22Rv1 (cell line): ENCODE measurements around the gene SAMD8.

Source experiments
- H3K27ac ChIP-seq: fragments of 450-650 bp; 2 replicates; pipeline ENCODE4 v1.5.1; 2017
- CTCF ChIP-seq: fragments of 450-650 bp; IDR thresholded peaks from 2 replicates; pipeline ENCODE4 v1.5.1; 2017; ENCODE audit warnings: mild to moderate bottlenecking
- ZFX ChIP-seq: fragments of 450-650 bp; IDR thresholded peaks from 2 replicates; pipeline ENCODE4 v1.6.1; 2017; ENCODE audit warnings: antibody characterized with exemption, borderline replicate concordance

The SAMD8 gene

GRCh38 chr10:75165684-75166622 lies 54.5 kb downstream of the SAMD8 start:
- TF ChIP-seq CTCF (no peak), ZFX (no peak)
- H3K27ac ChIP-seq: no peak overlapping the region

DNA sequence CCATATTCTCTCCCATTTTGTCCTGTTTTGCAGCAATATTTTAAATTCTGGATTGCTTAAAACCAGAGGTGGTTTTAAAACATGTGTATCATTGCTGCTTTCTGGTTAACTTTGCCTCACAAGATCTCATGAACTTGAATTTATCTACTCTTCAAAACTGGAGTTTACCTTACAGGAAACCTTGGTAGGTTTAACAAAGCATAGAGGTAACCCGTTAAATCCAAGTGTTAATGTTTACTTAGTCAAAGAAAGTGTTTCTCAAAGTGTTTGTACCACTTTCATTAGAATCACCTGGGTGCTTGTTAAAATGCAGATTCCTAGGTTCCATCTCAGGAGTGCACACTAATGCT lies 55.1 kb downstream of the SAMD8 start:
- H3K27ac ChIP-seq: no peak overlapping the region
- no peak for TF ChIP-seq ZFX
- TF ChIP-seq CTCF: no peak

GRCh38 chr10:75168275-75168674 lies 56.8 kb downstream of the SAMD8 start:
- H3K27ac ChIP-seq: no peak overlapping the region
- TF ChIP-seq ZFX: no peak
- TF ChIP-seq CTCF: no peak

DNA sequence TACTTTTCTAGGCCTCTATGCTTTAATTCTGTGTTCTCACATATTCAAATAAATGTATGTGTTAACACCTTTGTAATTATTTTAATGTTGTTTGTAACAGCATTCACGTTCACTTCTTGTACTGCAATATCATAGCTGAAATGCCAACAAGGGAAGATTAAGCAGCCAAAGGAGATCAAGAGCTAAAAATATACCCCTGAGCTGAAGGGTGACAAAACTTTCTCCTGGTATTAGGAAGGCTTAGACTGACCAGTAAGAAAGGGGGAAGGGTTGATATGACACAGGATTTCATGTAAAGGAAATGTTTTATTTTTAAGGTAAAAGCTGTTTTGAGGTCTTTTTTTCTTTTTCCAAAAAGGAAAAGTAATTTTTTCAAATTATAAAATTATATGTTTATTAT lies 58.8 kb downstream of the SAMD8 start:
- H3K27ac ChIP-seq: no peak overlapping the region
- TF ChIP-seq ZFX (no peak), CTCF (no peak)

DNA sequence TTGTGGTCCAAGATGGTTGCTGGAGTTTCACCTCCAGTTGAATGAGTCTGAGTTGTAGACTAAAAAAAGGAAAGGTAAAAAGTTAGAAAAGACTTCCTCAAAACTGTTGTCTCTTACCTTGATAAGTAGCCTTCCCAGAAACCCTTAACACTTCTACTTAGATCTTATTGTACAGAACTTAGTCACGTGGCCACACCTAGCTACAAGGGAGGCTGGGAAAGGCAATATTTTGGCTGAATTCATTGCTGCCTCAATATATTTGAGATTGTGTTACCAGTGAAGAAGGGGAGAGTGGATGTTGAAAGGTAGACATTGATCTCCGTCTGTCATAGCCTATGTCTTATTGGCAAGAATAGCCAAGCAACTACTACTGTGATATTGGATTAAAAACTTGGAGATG lies 63.6 kb downstream of the SAMD8 start:
- TF ChIP-seq ZFX: no peak
- TF ChIP-seq CTCF: no peak
- no peak overlapping the region for H3K27ac ChIP-seq

DNA sequence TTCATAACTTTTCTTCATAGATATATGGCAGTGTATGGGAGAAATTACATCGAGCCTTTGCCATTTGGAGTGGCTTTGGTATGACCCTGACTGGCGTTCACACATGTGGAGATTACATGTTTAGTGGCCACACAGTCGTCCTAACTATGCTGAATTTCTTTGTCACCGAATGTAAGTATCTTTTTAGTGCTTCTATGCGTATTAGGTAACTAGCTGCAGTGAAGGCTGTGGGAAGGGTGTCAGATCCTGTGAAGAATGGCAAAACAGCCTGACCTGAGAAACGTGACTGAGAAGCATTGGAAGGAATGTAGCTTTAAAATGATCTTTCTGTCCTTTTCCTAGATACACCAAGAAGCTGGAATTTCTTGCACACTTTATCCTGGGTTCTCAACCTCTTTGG lies 64.6 kb downstream of the SAMD8 start:
- TF ChIP-seq CTCF (no peak), ZFX (no peak)
- H3K27ac ChIP-seq: no peak overlapping the region

GRCh38 chr10:75176736-75177135 lies 65.3 kb downstream of the SAMD8 start:
- TF ChIP-seq ZFX: no peak
- TF ChIP-seq CTCF: no peak
- no peak overlapping the region for H3K27ac ChIP-seq
